ENCODE measurements around the gene HTATIP2. TPM values are rescaled to one million over a fixed set of nuclear protein-coding genes. Genes with fewer than 3 reads are reported as not detected.

HTATIP2 gene
- polyA plus RNA-seq, 1 donor from 2014 or later = not detected

- no peak overlapping the region for H2AFZ ChIP-seq (ENCODE audit: low read depth, low read length)
- no peak for TF ChIP-seq SMC3 (conservative IDR thresholded peaks at IDR 0.05; ENCODE audit: poor library complexity)
- TF ChIP-seq MXI1 (conservative IDR thresholded peaks at IDR 0.05; ENCODE audit: poor library complexity, severe bottlenecking) = no peak
- TF ChIP-seq EZH2 (IDR thresholded peaks at IDR 0.05; ENCODE audit: borderline replicate concordance, insufficient read depth, low read length, poor library complexity, severe bottlenecking) = no peak
- no peak for TF ChIP-seq POLR2AphosphoS5 (IDR thresholded peaks at IDR 0.05)
- no peak for TF ChIP-seq REST (IDR thresholded peaks at IDR 0.05; ENCODE audit: borderline replicate concordance)
- no peak for TF ChIP-seq CTCF (IDR thresholded peaks at IDR 0.05; ENCODE audit: poor library complexity, severe bottlenecking)
- TF ChIP-seq EP300 (conservative IDR thresholded peaks at IDR 0.05; ENCODE audit: poor library complexity, severe bottlenecking) = no peak
- no peak for TF ChIP-seq RAD21 (conservative IDR thresholded peaks at IDR 0.05)
- no peak for TF ChIP-seq TAF1 (IDR thresholded peaks at IDR 0.05; ENCODE audit: low read depth)
- no peaks in the 10 kb centered on the region for H3K36me3 ChIP-seq (ENCODE audit: insufficient read depth, low read length)
- no peaks in the 10 kb centered on the region for H4K20me1 ChIP-seq (ENCODE audit: insufficient read depth)
- no peak overlapping the region for H3K9ac ChIP-seq (ENCODE audit: low read length)
- H3K9me2 ChIP-seq (ENCODE audit: insufficient read depth, low read length) = no peaks in the 10 kb centered on the region
- no peak overlapping the region for H3K4me2 ChIP-seq (ENCODE audit: low read length)
- no peaks in the 10 kb centered on the region for H3F3A ChIP-seq (ENCODE audit: insufficient read depth, low read length, poor library complexity, severe bottlenecking)
- H3K27ac ChIP-seq (ENCODE audit: low read length) = no peak overlapping the region
- no peaks in the 10 kb centered on the region for H3K79me2 ChIP-seq (replicated peaks; ENCODE audit: insufficient read depth, low read length)
- peaks cover 3% of the 10 kb centered on the region for H3K27me3 ChIP-seq (ENCODE audit: insufficient read depth, low read depth, low read length)
- H3K9me3 ChIP-seq (ENCODE audit: low read length) = no peaks in the 10 kb centered on the region
- no peak overlapping the region for H3K4me3 ChIP-seq (ENCODE audit: low read length)
Measured at GRCh38 chr11:20369826-20370225, 6.3 kb downstream of the HTATIP2 start.

GRCh38 chr11:20372081-20372626 is 8.6 kb downstream of the HTATIP2 start:
- Histone ChIP-seq H3K9me3 (ENCODE audit: low read length) (no peaks in the 10 kb centered on the region), H3K36me3 (ENCODE audit: insufficient read depth, low read length) (no peaks in the 10 kb centered on the region), H3F3A (ENCODE audit: insufficient read depth, low read length, poor library complexity, severe bottlenecking) (no peaks in the 10 kb centered on the region), H3K79me2 (replicated peaks; ENCODE audit: insufficient read depth, low read length) (no peaks in the 10 kb centered on the region), H3K4me2 (ENCODE audit: low read length) (no peak overlapping the region), H3K4me3 (ENCODE audit: low read length) (no peak overlapping the region), H2AFZ (ENCODE audit: low read depth, low read length) (no peak overlapping the region), H3K9me2 (ENCODE audit: insufficient read depth, low read length) (no peaks in the 10 kb centered on the region), H3K27ac (ENCODE audit: low read length) (no peak overlapping the region), H3K27me3 (ENCODE audit: insufficient read depth, low read depth, low read length) (no peaks in the 10 kb centered on the region), H3K9ac (ENCODE audit: low read length) (no peak overlapping the region), H4K20me1 (ENCODE audit: insufficient read depth) (no peaks in the 10 kb centered on the region)
- no peak for TF ChIP-seq EP300 (conservative IDR thresholded peaks at IDR 0.05; ENCODE audit: poor library complexity, severe bottlenecking)
- no peak for TF ChIP-seq REST (IDR thresholded peaks at IDR 0.05; ENCODE audit: borderline replicate concordance)
- no peak for TF ChIP-seq SMC3 (conservative IDR thresholded peaks at IDR 0.05; ENCODE audit: poor library complexity)
- TF ChIP-seq CTCF (IDR thresholded peaks at IDR 0.05; ENCODE audit: poor library complexity, severe bottlenecking) = no peak
- TF ChIP-seq MXI1 (conservative IDR thresholded peaks at IDR 0.05; ENCODE audit: poor library complexity, severe bottlenecking) = no peak
- no peak for TF ChIP-seq RAD21 (conservative IDR thresholded peaks at IDR 0.05)
- no peak for TF ChIP-seq POLR2AphosphoS5 (IDR thresholded peaks at IDR 0.05)
- TF ChIP-seq TAF1 (IDR thresholded peaks at IDR 0.05; ENCODE audit: low read depth) = no peak
- TF ChIP-seq EZH2 (IDR thresholded peaks at IDR 0.05; ENCODE audit: borderline replicate concordance, insufficient read depth, low read length, poor library complexity, severe bottlenecking) = no peak
